H1 (cell line): Measurements from ENCODE around the gene GPR35. TPM values are rescaled to one million over a fixed set of nuclear protein-coding genes. Genes with fewer than 3 reads are reported as not detected.
A peak's percentile ranks its signal among the peaks of the same experiment; 100 is the strongest.

Experiments
- CTCF ChIA-PET: fragments of 300-600 bp; sonication (Branson Sonifier 250); formaldehyde crosslinking; loops from one replicate; lab custom pipeline; 2021; ENCODE audit not compliant: partially characterized antibody; lab: Charles Lee
- POLR2A ChIA-PET: fragments of 300-600 bp; sonication (Branson Sonifier 250); formaldehyde crosslinking; loops from one replicate; lab custom pipeline; 2021; ENCODE audit warnings: inconsistent platforms; ENCODE audit not compliant: partially characterized antibody; lab: Charles Lee
- DNase-seq, 2 experiments: peaks; one replicate each; pipeline versions ENCODE4 v3.0.0 to v3.0.0-alpha.2; 2010 to 2022; ENCODE audit warnings: low spot score in 2 of 2, low read depth in 1 of 2, mixed read lengths in 1 of 2
- FAIRE-seq: peaks from 2 replicates; lab custom pipeline; 2011; peaks lifted over from hg19 to GRCh38; lab: Jason Lieb, UNC
- H2AFZ ChIP-seq: 2 replicates; pipeline ENCODE4 v1.8.1; 2012; ENCODE audit warnings: low read length, inconsistent platforms
- H2AK5ac ChIP-seq: 2 replicates; pipeline ENCODE4 v1.6.1; 2013; ENCODE audit warnings: low read depth, low read length
- H2BK120ac ChIP-seq: replicated peaks from 2 replicates; pipeline ENCODE3; 2013; ENCODE audit warnings: low read depth, low read length, inconsistent platforms
- H2BK12ac ChIP-seq: 2 replicates; pipeline ENCODE4 v1.6.1; 2013; ENCODE audit warnings: low read depth, low read length
- H2BK15ac ChIP-seq: 2 replicates; pipeline ENCODE4 v1.6.1; 2013; ENCODE audit warnings: low read length
- H2BK20ac ChIP-seq: 2 replicates; pipeline ENCODE4 v1.6.1; 2013; ENCODE audit warnings: low read length
- H2BK5ac ChIP-seq: 2 replicates; pipeline ENCODE4 v1.6.1; 2013; ENCODE audit warnings: low read depth, low read length
- H3K14ac ChIP-seq: 2 replicates; pipeline ENCODE4 v1.6.1; 2013; ENCODE audit warnings: inconsistent platforms; ENCODE audit not compliant: insufficient read length
- H3K18ac ChIP-seq: 2 replicates; pipeline ENCODE4 v1.6.1; 2013; ENCODE audit warnings: low read length; ENCODE audit errors: extremely low read depth
- H3K23ac ChIP-seq: 2 replicates; pipeline ENCODE4 v1.6.1; 2013; ENCODE audit warnings: inconsistent platforms; ENCODE audit not compliant: insufficient read length
- H3K23me2 ChIP-seq: 2 replicates; pipeline ENCODE4 v1.6.1; 2013; ENCODE audit warnings: low read depth, low read length
- H3K27ac ChIP-seq: 2 replicates; pipeline ENCODE4 v1.6.1; 2011; ENCODE audit warnings: low read depth, low read length, inconsistent platforms
- H3K27me3 ChIP-seq, 4 experiments: replicated peaks in 1 of 4; 1 replicate in 1 of 4; 2 replicates in 3 of 4; pipeline versions ENCODE4 v1.6.1 to v1.8.1; 2011 to 2013; ENCODE audit warnings: low read length in 3 of 4, mild to moderate bottlenecking in 3 of 4, inconsistent platforms in 2 of 4, mixed read lengths in 2 of 4, moderate library complexity in 1 of 4; ENCODE audit not compliant: control insufficient read depth in 3 of 4, insufficient read depth in 3 of 4; ENCODE audit errors: extremely low read depth in 1 of 4
- H3K36me3 ChIP-seq, 4 experiments: 2 replicates each; pipeline versions ENCODE4 v1.6.1 to v1.8.1; 2011 to 2013; ENCODE audit warnings: mild to moderate bottlenecking in 4 of 4, low read length in 3 of 4, moderate library complexity in 2 of 4, control low read depth in 1 of 4, inconsistent platforms in 1 of 4; ENCODE audit not compliant: insufficient read depth in 4 of 4, control insufficient read depth in 2 of 4
- H3K4ac ChIP-seq: replicated peaks from 2 replicates; pipeline ENCODE3; 2013; ENCODE audit warnings: low read length, low read depth, mixed read lengths, inconsistent platforms; ENCODE audit not compliant: insufficient read length
- H3K4me1 ChIP-seq, 4 experiments: replicated peaks in 1 of 4; 1 replicate in 1 of 4; 2 replicates in 3 of 4; pipeline versions ENCODE4 v1.6.1 to v1.8.1; 2011 to 2013; ENCODE audit warnings: low read length in 3 of 4, inconsistent platforms in 2 of 4, mixed read lengths in 1 of 4; ENCODE audit not compliant: insufficient read depth in 4 of 4, control insufficient read depth in 3 of 4
- H3K4me2 ChIP-seq, 2 experiments: 2 replicates each; pipeline versions ENCODE4 v1.6.1 to v1.8.1; 2011 to 2013; ENCODE audit warnings: low read depth in 2 of 2, low read length in 2 of 2, control low read depth in 1 of 2, inconsistent platforms in 1 of 2, mild to moderate bottlenecking in 1 of 2; ENCODE audit not compliant: insufficient read depth in 1 of 2
- H3K4me3 ChIP-seq, 4 experiments: fragments of 200-600, 300-600 bp in 1 of 4; sonication (generic), shearing (Covaris generic), sonication (Bioruptor Twin) in 1 of 4; 2 replicates each; pipeline versions ENCODE4 v1.5.1 to v1.8.1; 2011 to 2016; ENCODE audit warnings: low read length in 4 of 4, low read depth in 3 of 4, control low read depth in 2 of 4, inconsistent platforms in 2 of 4, mild to moderate bottlenecking in 2 of 4, mixed read lengths in 1 of 4, moderate library complexity in 1 of 4; ENCODE audit not compliant: insufficient read depth in 2 of 4; ENCODE audit errors: extremely low read depth in 1 of 4
- H3K56ac ChIP-seq: replicated peaks from 2 replicates; pipeline ENCODE3; 2013; ENCODE audit warnings: low read depth, mild to moderate bottlenecking, mixed read lengths, low read length, inconsistent platforms; ENCODE audit not compliant: insufficient read length
- H3K79me1 ChIP-seq: 2 replicates; pipeline ENCODE4 v1.6.1; 2013; ENCODE audit warnings: low read depth, low read length, control low read depth
- H3K79me2 ChIP-seq, 2 experiments: 2 replicates each; pipeline versions ENCODE4 v1.6.1 to v1.8.1; 2012 to 2013; ENCODE audit warnings: low read length in 2 of 2, mild to moderate bottlenecking in 2 of 2, inconsistent platforms in 1 of 2; ENCODE audit not compliant: insufficient read depth in 2 of 2, control insufficient read depth in 1 of 2
- H3K9ac ChIP-seq, 4 experiments: replicated peaks in 1 of 4; 1 replicate in 1 of 4; 2 replicates in 3 of 4; pipeline versions ENCODE4 v1.6.1 to v1.8.1; 2011 to 2013; ENCODE audit warnings: low read depth in 3 of 4, low read length in 3 of 4, control low read depth in 2 of 4, mild to moderate bottlenecking in 2 of 4, moderate library complexity in 2 of 4, inconsistent platforms in 1 of 4; ENCODE audit errors: extremely low read depth in 1 of 4
- H3K9me3 ChIP-seq, 2 experiments: 2 replicates each; pipeline versions ENCODE4 v1.6.1 to v1.8.1; 2012 to 2013; ENCODE audit warnings: mild to moderate bottlenecking in 2 of 2, moderate library complexity in 2 of 2, control low read depth in 1 of 2, inconsistent platforms in 1 of 2, low read depth in 1 of 2, low read length in 1 of 2, mixed read lengths in 1 of 2; ENCODE audit not compliant: insufficient read depth in 2 of 2
- H4K20me1 ChIP-seq, 2 experiments: replicated peaks in 1 of 2; 2 replicates each; pipeline versions ENCODE3 to v1.8.1; 2011 to 2013; ENCODE audit warnings: inconsistent platforms in 2 of 2, low read length in 2 of 2, mild to moderate bottlenecking in 1 of 2; ENCODE audit not compliant: insufficient read depth in 2 of 2, control insufficient read depth in 1 of 2
- H4K5ac ChIP-seq: 2 replicates; pipeline ENCODE4 v1.6.1; 2013; ENCODE audit warnings: low read length, low read depth, mixed read lengths, inconsistent platforms; ENCODE audit not compliant: insufficient read length
- H4K8ac ChIP-seq: 2 replicates; pipeline ENCODE4 v1.8.0; 2013; ENCODE audit warnings: mild to moderate bottlenecking, moderate library complexity, low read length, inconsistent platforms; ENCODE audit not compliant: insufficient read depth; ENCODE audit errors: extremely low read depth
- H4K91ac ChIP-seq: replicated peaks from 2 replicates; pipeline ENCODE3; 2013; ENCODE audit warnings: low read length, mixed read lengths, inconsistent platforms; ENCODE audit not compliant: insufficient read length
- BCL11A ChIP-seq, 2 experiments: IDR thresholded peaks; one replicate each; pipeline ENCODE4 v1.6.1; 2011; ENCODE audit warnings: low read depth in 2 of 2, low read length in 2 of 2, mild to moderate bottlenecking in 2 of 2
- BRCA1 ChIP-seq: IDR thresholded peaks from 2 replicates; pipeline ENCODE4 v1.6.1; 2012; ENCODE audit warnings: low read depth, low read length, improper control_type of control experiment
- KDM4A ChIP-seq: IDR thresholded peaks from one replicate; pipeline ENCODE4 v1.7.1; 2012; ENCODE audit warnings: low read depth, mild to moderate bottlenecking, moderate library complexity, low read length, inconsistent platforms; ENCODE audit not compliant: severe bottlenecking
- NANOG ChIP-seq: IDR thresholded peaks from 2 replicates; pipeline ENCODE4 v1.6.1; 2011; ENCODE audit warnings: low read length, low read depth, mild to moderate bottlenecking, inconsistent platforms; ENCODE audit not compliant: insufficient read depth, poor library complexity, severe bottlenecking
- SIN3A ChIP-seq, 2 experiments: IDR thresholded peaks in 1 of 2; conservative IDR thresholded peaks in 1 of 2; 2 replicates each; pipeline ENCODE4 v1.6.1; 2011 to 2012; ENCODE audit warnings: low read length in 2 of 2, improper control_type of control experiment in 1 of 2, low read depth in 1 of 2, mild to moderate bottlenecking in 1 of 2
- TAF7 ChIP-seq: optimal IDR thresholded peaks from 2 replicates; pipeline ENCODE3; 2011; ENCODE audit warnings: low read depth, mild to moderate bottlenecking, inconsistent platforms, low read length, moderate library complexity, borderline replicate concordance
- TCF12 ChIP-seq: IDR thresholded peaks from 2 replicates; pipeline ENCODE4 v1.6.1; 2011; ENCODE audit warnings: low read depth, mild to moderate bottlenecking, low read length
- WGBS, 2 experiments: shearing (Covaris generic) in 1 of 2; methylation state at CpG; one replicate each; pipeline versions ENCODE4 v1.1.6 to v1.1.7; 2013 to 2015; ENCODE audit warnings: low lambda C conversion rate in 2 of 2, mixed read lengths in 2 of 2, inconsistent platforms in 1 of 2, low coverage in 1 of 2, missing lambda C conversion rate in 1 of 2; ENCODE audit not compliant: insufficient replicate concordance in 2 of 2, insufficient coverage in 1 of 2, insufficient read length in 1 of 2; ENCODE audit errors: extremely low coverage in 1 of 2, missing lambda C conversion rate in 1 of 2; 5-methylcytosine and 5-hydroxymethylcytosine counted together
- polyA plus RNA-seq, 7 experiments: library from polyadenylated mRNA; depleted of rRNA in 3 of 7; stranded (reverse) in 5 of 7; unstranded in 2 of 7; fragments of >200 nt in 5 of 7; fragments of 200-250 nt in 2 of 7; gene quantifications; 1 replicate in 5 of 7; 2 replicates in 1 of 7; 4 replicates in 1 of 7; pipeline versions ENCODE4 v1.2.1 to v1.2.3, GENCODE V29; 2011 to 2013; ENCODE audit warnings: missing spikeins in 2 of 7, mixed read lengths in 2 of 7
- total RNA-seq: library from RNA; stranded (reverse); fragmentation: NEBNext Ultra II Directional; extraction: Animal tissue kit (Norgen Biotek cat#: 25700); gene quantifications from 2 replicates; pipeline ENCODE4 v1.2.1, GENCODE V29; 2021

Gene GPR35
- total and polyA plus RNA-seq, 2 of the 8 experiments (the other 6 are each of a cell fraction or from before 2014, with no cell fraction given), result 0.47 TPM; not detected in 1

DNA sequence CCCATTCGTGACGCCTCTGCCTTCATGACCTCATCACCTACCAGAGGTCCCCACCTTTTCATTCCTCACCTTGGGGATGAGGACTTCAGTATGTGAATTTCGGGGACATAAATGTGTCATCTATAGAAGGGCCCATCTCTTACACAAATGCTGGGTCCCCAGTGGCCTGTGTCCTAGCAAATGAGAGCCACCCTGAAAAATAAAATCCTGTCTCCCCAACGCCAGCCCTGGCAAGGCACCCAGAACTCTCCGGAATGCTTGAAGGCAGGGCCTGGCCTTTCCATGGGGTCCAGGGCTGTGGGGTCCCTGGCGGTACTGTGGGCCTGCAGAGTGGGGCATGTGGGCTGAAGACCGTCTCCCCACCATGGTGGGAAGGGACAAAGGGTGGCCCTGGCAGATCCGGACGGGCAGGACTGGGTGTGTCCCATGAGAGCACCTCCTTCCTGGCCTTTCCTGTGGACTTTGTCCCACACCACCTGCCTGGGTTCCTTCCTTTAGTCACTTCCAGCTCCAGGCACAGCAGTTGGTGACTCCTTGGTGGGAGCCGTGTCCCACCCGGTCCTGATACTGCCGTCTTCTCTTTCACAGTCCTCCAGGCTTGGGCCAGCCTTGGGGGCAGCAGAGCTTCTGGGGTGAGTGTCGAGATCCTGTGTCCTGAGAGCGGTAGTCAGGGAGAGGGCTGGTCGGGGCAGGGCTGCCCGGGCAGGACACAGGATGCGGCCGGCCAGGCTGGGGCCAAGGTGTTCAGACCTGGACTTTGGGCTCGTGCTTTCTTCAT, 20.2 kb upstream of the GPR35 start:
- no peaks in the 10 kb centered on the region for H3K9me3 ChIP-seq
- no peak overlapping the region for H2AK5ac ChIP-seq
- peak overlapping the region; percentile 45; the same call in 1 of the 2 replicates for H4K8ac ChIP-seq
- peak overlapping the region; percentile 42; the same call in 1 of the 2 replicates for H2AFZ ChIP-seq
- no peak overlapping the region for H3K23ac ChIP-seq
- H3K4ac ChIP-seq, result no peak overlapping the region
- H3K79me1 ChIP-seq, result no peaks in the 10 kb centered on the region
- no peak overlapping the region for H2BK5ac ChIP-seq
- no peak overlapping the region for H3K18ac ChIP-seq
- no peak overlapping the region for H2BK20ac ChIP-seq
- no peaks in the 10 kb centered on the region; a peak in 1 of 8 replicates for H3K36me3 ChIP-seq
- H3K4me3 ChIP-seq, result no peak overlapping the region
- no peaks in the 10 kb centered on the region for H3K4me1 ChIP-seq
- H3K4me2 ChIP-seq, result no peak overlapping the region
- H3K27me3 ChIP-seq, result 0 out of 7 replicates have a peak, but pooled peaks cover 0 to 2% (median 0%) of the 10 kb centered on the region in 4 experiments
- H4K20me1 ChIP-seq, result peaks cover 0 to 4% of the 10 kb centered on the region in 2 experiments
- no peak overlapping the region for H4K5ac ChIP-seq
- FAIRE-seq, result no peak
- ChIA-PET CTCF (interaction anchor here (1.0 to 3.2 kb wide), 10 partner anchors 8 to 146 kb away, joined by 3 to 17 read pairs (median 3); partner anchors contain the start of gene CAPN10), POLR2A (no interaction called here)
- no peak for TF ChIP-seq KDM4A
- TF ChIP-seq TCF12, result no peak
- TF ChIP-seq NANOG, result no peak
- TF ChIP-seq SIN3A (conservative IDR thresholded peaks at IDR 0.05 in 1 of 2, IDR thresholded peaks at IDR 0.05 in 1 of 2; ENCODE audit: low read depth in 1 of 2, low read length in 2 of 2), result no peak
- no peak for TF ChIP-seq TAF7
- no peak for TF ChIP-seq BCL11A (IDR thresholded peaks at IDR 0.05; ENCODE audit: low read depth in 2 of 2, low read length in 2 of 2)
- TF ChIP-seq BRCA1, result no peak
- H2BK120ac ChIP-seq, result no peak overlapping the region
- no peak overlapping the region for H3K27ac ChIP-seq
- H3K79me2 ChIP-seq, result no peaks in the 10 kb centered on the region
- 0 out of 2 replicates have a peak overlapping the region, but pooled peaks have one; percentile 27 for H2BK12ac ChIP-seq
- no peak overlapping the region for H3K9ac ChIP-seq
- no peak overlapping the region for H2BK15ac ChIP-seq
- 88% methylated on average over 19 of the region's 19 CpGs; no CpG with 5 or more reads in 1 of the 2 experiments for WGBS, 2 experiments
- H3K23me2 ChIP-seq, result no peaks in the 10 kb centered on the region
- H3K14ac ChIP-seq, result no peak overlapping the region
- no peak overlapping the region for H3K56ac ChIP-seq
- no peak overlapping the region for H4K91ac ChIP-seq
- DNase-seq, result no peak
